ENCODE measurements around the gene STON2. TPM values are rescaled to one million over a fixed set of nuclear protein-coding genes. Genes with fewer than 3 reads are reported as not detected.

Gene STON2
- total and polyA plus RNA-seq, 7 donors, result 4.8 to 147 (median 37.4) TPM

GRCh38 chr14:81348061-81348460 is 52.1 kb downstream of the STON2 start:
- Histone ChIP-seq H3K4me1 (peaks cover 12% of the 10 kb centered on the region), H3K36me3 (ENCODE audit: insufficient read depth in 1 of 2, low read depth in 1 of 2) (no peaks in the 10 kb centered on the region), H3K27ac (no peak overlapping the region), H3K4me3 (no peak overlapping the region), H3K27me3 (ENCODE audit: insufficient read depth in 3 of 3, low read length in 2 of 3) (no peaks in the 10 kb centered on the region), H3K9me3 (no peaks in the 10 kb centered on the region)
- DNase-seq, result no peak
- TF ChIP-seq CTCF (IDR thresholded peaks at IDR 0.05), result no peak
- intact Hi-C loops (cut with DNase I), result no loop called here
- 84 to 95% (median 92%) methylated on average over 2 of the region's 2 CpGs for WGBS, 3 donors
- no peak for ATAC-seq

- 76 to 91% (median 77%) methylated on average over 2 of the region's 2 CpGs for WGBS, 3 donors
- no peak for TF ChIP-seq CTCF (IDR thresholded peaks at IDR 0.05)
- intact Hi-C loops (cut with DNase I), result no loop called here
- no peak for ATAC-seq
- Histone ChIP-seq H3K27ac (no peak overlapping the region), H3K4me3 (no peak overlapping the region), H3K4me1 (peaks cover 12% of the 10 kb centered on the region), H3K27me3 (ENCODE audit: insufficient read depth in 3 of 3, low read length in 2 of 3) (no peaks in the 10 kb centered on the region), H3K36me3 (ENCODE audit: insufficient read depth in 1 of 2, low read depth in 1 of 2) (no peaks in the 10 kb centered on the region), H3K9me3 (no peaks in the 10 kb centered on the region)
- no peak for DNase-seq
These were observed 54.3 kb downstream of the STON2 start for GRCh38 chr14:81345781-81346180.

- no peaks in the 10 kb centered on the region for H3K9me3 ChIP-seq
- H3K27ac ChIP-seq, result no peak overlapping the region
- DNase-seq (no peak), ATAC-seq (no peak)
- intact Hi-C loops (cut with DNase I), result no loop called here
- no peaks in the 10 kb centered on the region for H3K36me3 ChIP-seq (ENCODE audit: insufficient read depth in 1 of 2, low read depth in 1 of 2)
- peaks cover 12% of the 10 kb centered on the region for H3K4me1 ChIP-seq
- no peak overlapping the region for H3K4me3 ChIP-seq
- no peak for TF ChIP-seq CTCF (IDR thresholded peaks at IDR 0.05)
- WGBS, 3 donors, result 54 to 75% (median 58%) methylated on average over 3 of the region's 3 CpGs
- no peaks in the 10 kb centered on the region for H3K27me3 ChIP-seq (ENCODE audit: insufficient read depth in 3 of 3, low read length in 2 of 3)
These were observed 55.5 kb downstream of the STON2 start for GRCh38 chr14:81344481-81345160.

GRCh38 chr14:81343701-81344100 is 56.4 kb downstream of the STON2 start:
- Histone ChIP-seq H3K4me1 (peaks cover 12% of the 10 kb centered on the region), H3K9me3 (no peaks in the 10 kb centered on the region), H3K27me3 (ENCODE audit: insufficient read depth in 3 of 3, low read length in 2 of 3) (no peaks in the 10 kb centered on the region), H3K27ac (no peak overlapping the region), H3K36me3 (ENCODE audit: insufficient read depth in 1 of 2, low read depth in 1 of 2) (no peaks in the 10 kb centered on the region), H3K4me3 (no peak overlapping the region)
- TF ChIP-seq CTCF (IDR thresholded peaks at IDR 0.05), result no peak
- ATAC-seq (no peak), DNase-seq (no peak)
- 67 to 86% (median 67%) methylated on average over 2 of the region's 2 CpGs for WGBS, 3 donors
- intact Hi-C loops (cut with DNase I), result no loop called here
